ENCODE data around the gene FGFBP1.

Gene FGFBP1

DNA sequence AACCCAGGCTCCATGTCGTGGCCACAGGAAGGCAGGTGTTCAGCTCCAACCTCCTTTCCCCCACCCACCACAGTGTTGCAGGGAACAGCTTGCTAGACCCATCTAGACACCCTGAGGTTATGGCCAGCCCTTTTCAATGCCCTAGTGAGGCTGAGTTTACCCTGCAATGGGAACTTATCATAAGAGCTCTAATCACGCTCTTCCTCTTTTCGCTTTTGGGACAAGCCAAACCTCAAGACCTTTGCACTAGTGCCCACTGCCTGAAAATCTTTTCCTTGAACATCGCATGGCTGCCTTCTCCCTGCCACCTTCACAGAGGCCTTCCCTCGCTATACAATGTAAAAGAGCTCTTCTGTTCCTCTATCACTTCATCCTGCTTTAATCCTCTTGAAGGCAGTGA is 26.8 kb upstream of the FGFBP1 start (continued):
- no peak for TF ChIP-seq ZNF354C (tag by site-specific recombination; IDR thresholded peaks at IDR 0.05; ENCODE audit: borderline replicate concordance, low read depth)

- Histone ChIP-seq H3K36me3 (ENCODE audit: control insufficient read depth in 2 of 2, insufficient read depth in 1 of 2, low read length in 2 of 2) (no peaks in the 10 kb centered on the region), H3K4me3 (ENCODE audit: low read depth, low read length) (no peak overlapping the region), H3K9me3 (ENCODE audit: control insufficient read depth, insufficient read depth, low read depth, low read length) (no peaks in the 10 kb centered on the region), H3K27ac (ENCODE audit: extremely low read depth, low read depth, low read length) (no peak overlapping the region), H3K4me1 (ENCODE audit: control insufficient read depth, insufficient read depth, low read length) (no peaks in the 10 kb centered on the region)
- ChIA-PET CTCF (interaction anchor here (0.7 to 1.6 kb wide), 6 partner anchors 8 to 301 kb away, joined by 3 to 5 read pairs (median 4); no protein-coding TSS in a partner anchor), POLR2A (interaction anchor here (0.6 kb wide), 1 partner anchor 27 kb away, joined by 3 read pairs; no protein-coding TSS in a partner anchor)
- TF ChIP-seq GLIS1 (tag by site-specific recombination; IDR thresholded peaks at IDR 0.05), result no peak
- TF ChIP-seq ZNF221 (tag by site-specific recombination; IDR thresholded peaks at IDR 0.05; ENCODE audit: borderline replicate concordance), result no peak
- no peak for TF ChIP-seq ZXDB (tag by site-specific recombination; IDR thresholded peaks at IDR 0.05)
- TF ChIP-seq, protein P1, sequence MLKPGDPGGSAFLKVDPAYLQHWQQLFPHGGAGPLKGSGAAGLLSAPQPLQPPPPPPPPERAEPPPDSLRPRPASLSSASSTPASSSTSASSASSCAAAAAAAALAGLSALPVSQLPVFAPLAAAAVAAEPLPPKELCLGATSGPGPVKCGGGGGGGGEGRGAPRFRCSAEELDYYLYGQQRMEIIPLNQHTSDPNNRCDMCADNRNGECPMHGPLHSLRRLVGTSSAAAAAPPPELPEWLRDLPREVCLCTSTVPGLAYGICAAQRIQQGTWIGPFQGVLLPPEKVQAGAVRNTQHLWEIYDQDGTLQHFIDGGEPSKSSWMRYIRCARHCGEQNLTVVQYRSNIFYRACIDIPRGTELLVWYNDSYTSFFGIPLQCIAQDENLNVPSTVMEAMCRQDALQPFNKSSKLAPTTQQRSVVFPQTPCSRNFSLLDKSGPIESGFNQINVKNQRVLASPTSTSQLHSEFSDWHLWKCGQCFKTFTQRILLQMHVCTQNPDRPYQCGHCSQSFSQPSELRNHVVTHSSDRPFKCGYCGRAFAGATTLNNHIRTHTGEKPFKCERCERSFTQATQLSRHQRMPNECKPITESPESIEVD (tag by site-specific recombination; IDR thresholded peaks at IDR 0.05), result no peak
- TF ChIP-seq HIC1 (tag by site-specific recombination; IDR thresholded peaks at IDR 0.05), result no peak
Observed at GRCh38 chr4:15964159-15964558, 25.6 kb upstream of the FGFBP1 start.

- Histone ChIP-seq H3K36me3 (ENCODE audit: control insufficient read depth in 2 of 2, insufficient read depth in 1 of 2, low read length in 2 of 2) (no peaks in the 10 kb centered on the region), H3K9me3 (ENCODE audit: control insufficient read depth, insufficient read depth, low read depth, low read length) (no peaks in the 10 kb centered on the region), H3K4me3 (ENCODE audit: low read depth, low read length) (no peak overlapping the region), H3K27ac (ENCODE audit: extremely low read depth, low read depth, low read length) (no peak overlapping the region), H3K4me1 (ENCODE audit: control insufficient read depth, insufficient read depth, low read length) (no peaks in the 10 kb centered on the region)
- TF ChIP-seq ZSCAN5A (tag by site-specific recombination; IDR thresholded peaks at IDR 0.05), result no peak
- no peak for TF ChIP-seq HOXD13 (CRISPR knock-in tag; IDR thresholded peaks at IDR 0.05; ENCODE audit: borderline replicate concordance)
- no peak for TF ChIP-seq KLF10 (tag by site-specific recombination; IDR thresholded peaks at IDR 0.05)
- ChIA-PET CTCF (interaction anchor here (0.6 to 1.6 kb wide), 6 partner anchors 34 to 304 kb away, joined by 3 to 5 read pairs (median 4); no protein-coding TSS in a partner anchor), POLR2A (no interaction called here)
Observed at GRCh38 chr4:15963576-15963975, 25.0 kb upstream of the FGFBP1 start.

DNA sequence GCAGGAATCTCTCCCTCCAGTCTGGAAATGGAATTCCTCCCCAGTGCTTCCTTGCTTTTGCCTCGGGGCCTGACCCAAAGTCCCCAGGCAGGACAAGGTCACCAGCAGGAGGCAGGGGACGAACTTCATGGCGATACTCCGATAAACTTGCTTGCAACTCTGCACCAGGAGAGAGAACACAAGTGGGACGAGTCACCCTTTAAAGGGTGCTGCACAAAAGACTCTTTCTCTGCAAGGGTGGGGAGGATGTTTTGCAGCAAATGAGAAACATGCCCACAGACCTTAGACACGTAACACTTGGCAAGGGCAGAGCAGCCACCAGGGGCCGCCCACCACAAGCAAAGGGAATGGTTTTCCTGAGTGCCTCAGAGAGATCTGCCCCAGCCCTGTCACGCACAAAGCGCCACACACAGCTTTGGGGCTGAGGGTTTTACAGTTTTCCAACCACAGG is 24.5 kb upstream of the FGFBP1 start, which contains the start of gene FGFBP2:
Gene FGFBP2 (minus strand): TSS at position 175 of the 451 bp plus-strand sequence. CDS start 46 bp downstream, at position 129.
- Histone ChIP-seq H3K9me3 (ENCODE audit: control insufficient read depth, insufficient read depth, low read depth, low read length) (no peaks in the 10 kb centered on the region), H3K4me3 (ENCODE audit: low read depth, low read length) (no peak within 1 kb of the TSS), H3K4me1 (ENCODE audit: control insufficient read depth, insufficient read depth, low read length) (no peaks in the 10 kb centered on the region), H3K27ac (ENCODE audit: extremely low read depth, low read depth, low read length) (no peak within 1 kb of the TSS), H3K36me3 (ENCODE audit: control insufficient read depth in 2 of 2, insufficient read depth in 1 of 2, low read length in 2 of 2) (no peaks in the 10 kb centered on the region)
- POLR2A ChIA-PET, result no interaction called here
- TF ChIP-seq ZNF792 (tag by site-specific recombination; IDR thresholded peaks at IDR 0.05) (no peak), ZNF654 (tag by site-specific recombination; IDR thresholded peaks at IDR 0.05; ENCODE audit: low read depth) (peak; percentile 12; the same call in 1 of the 2 replicates)
- CTCF ChIA-PET, result interaction anchor here (0.6 to 1.8 kb wide), 7 partner anchors 35 to 304 kb away, joined by 3 to 12 read pairs (median 4); no protein-coding TSS in a partner anchor

Data from HEK293 (cell line).